GM12878 (cell line): ENCODE measurements around the gene SUB1. TPM values are rescaled to one million over a fixed set of nuclear protein-coding genes. Genes with fewer than 3 reads are reported as not detected.
A peak's percentile ranks its signal among the peaks of the same experiment; 100 is the strongest.

Source experiments
- BCL3 ChIP-seq: IDR thresholded peaks from 2 replicates; pipeline ENCODE4 v1.6.1; 2011; ENCODE audit warnings: borderline replicate concordance, low read depth, mild to moderate bottlenecking, moderate library complexity, low read length; ENCODE audit not compliant: insufficient read depth, poor library complexity, severe bottlenecking
- ETV6 ChIP-seq, 2 experiments: fragments of 450-650 bp in 1 of 2; IDR thresholded peaks in 1 of 2; conservative IDR thresholded peaks in 1 of 2; 2 replicates each; pipeline ENCODE4 v1.6.1; 2014; ENCODE audit warnings: antibody characterized with exemption in 1 of 2, borderline replicate concordance in 1 of 2, low read depth in 1 of 2, mild to moderate bottlenecking in 1 of 2, moderate library complexity in 1 of 2
- FOXK2 ChIP-seq: fragments of 450-650 bp; IDR thresholded peaks from 2 replicates; pipeline ENCODE4 v1.6.1; 2017; ENCODE audit warnings: mild to moderate bottlenecking, moderate library complexity
- GABPA ChIP-seq: IDR thresholded peaks from 2 replicates; pipeline ENCODE4 v1.6.1; 2014; ENCODE audit warnings: antibody characterized with exemption, low read depth, mild to moderate bottlenecking, inconsistent platforms
- HCFC1 ChIP-seq: fragments of 150-350 bp; IDR thresholded peaks from 2 replicates; pipeline ENCODE4 v1.6.1; 2014; ENCODE audit warnings: low read length
- IKZF2 ChIP-seq, 2 experiments: fragments of 450-650 bp; IDR thresholded peaks; 2 replicates each; pipeline ENCODE4 v1.6.1; 2017; ENCODE audit warnings: mild to moderate bottlenecking in 2 of 2, moderate library complexity in 2 of 2
- IRF5 ChIP-seq: fragments of 450-650 bp; IDR thresholded peaks from 2 replicates; pipeline ENCODE4 v1.6.1; 2017; ENCODE audit warnings: borderline replicate concordance
- KAT2A ChIP-seq: conservative IDR thresholded peaks from 2 replicates; pipeline ENCODE4 v1.6.1; 2011; ENCODE audit warnings: low read depth, low read length; ENCODE audit not compliant: control insufficient read depth
- MTA2 ChIP-seq: fragments of 450-650 bp; IDR thresholded peaks from 2 replicates; pipeline ENCODE4 v1.6.1; 2016; ENCODE audit warnings: low read depth, mild to moderate bottlenecking, moderate library complexity
- MYB ChIP-seq: fragments of 150-350 bp; IDR thresholded peaks from 2 replicates; pipeline ENCODE4 v1.6.1; 2014; ENCODE audit warnings: mild to moderate bottlenecking, low read depth, low read length, borderline replicate concordance
- NFYA ChIP-seq: IDR thresholded peaks from 2 replicates; pipeline ENCODE4 v1.6.1; 2011; ENCODE audit warnings: low read depth, mild to moderate bottlenecking, low read length, improper control_type of control experiment, borderline replicate concordance
- NFYB ChIP-seq: IDR thresholded peaks from 2 replicates; pipeline ENCODE4 v1.6.1; 2011; ENCODE audit warnings: low read depth, mild to moderate bottlenecking, low read length, improper control_type of control experiment, moderate library complexity; ENCODE audit not compliant: insufficient read depth
- NR2F1 ChIP-seq: fragments of 450-650 bp; conservative IDR thresholded peaks from 2 replicates; pipeline ENCODE4 v1.6.1; 2017; ENCODE audit warnings: mild to moderate bottlenecking
- RELA ChIP-seq: fragments of 450-650 bp; IDR thresholded peaks from 2 replicates; pipeline ENCODE4 v1.8.0; 2014; ENCODE audit warnings: borderline replicate concordance; ENCODE audit not compliant: partially characterized antibody
- RFX5 ChIP-seq: IDR thresholded peaks from 2 replicates; pipeline ENCODE4 v1.6.1; 2011; ENCODE audit warnings: low read depth, low read length, improper control_type of control experiment
- SMARCA5 ChIP-seq: fragments of 450-650 bp; IDR thresholded peaks from 2 replicates; pipeline ENCODE4 v1.6.1; 2017; ENCODE audit warnings: mild to moderate bottlenecking
- SREBF2 ChIP-seq: IDR thresholded peaks from 2 replicates; pipeline ENCODE4 v1.6.1; 2012; ENCODE audit warnings: mild to moderate bottlenecking, low read length
- SRF ChIP-seq, 2 experiments: IDR thresholded peaks; 2 replicates each; pipeline ENCODE4 v1.6.1; 2011; ENCODE audit warnings: low read depth in 2 of 2, low read length in 2 of 2, mild to moderate bottlenecking in 1 of 2, moderate library complexity in 1 of 2
- TCF12 ChIP-seq: IDR thresholded peaks from 2 replicates; pipeline ENCODE4 v1.6.1; 2011; ENCODE audit warnings: low read depth, mild to moderate bottlenecking, low read length
- TCF7 ChIP-seq: IDR thresholded peaks from 2 replicates; pipeline ENCODE4 v1.6.1; 2014; ENCODE audit warnings: antibody characterized with exemption, borderline replicate concordance
- polyA plus RNA-seq, 11 experiments: library from polyadenylated mRNA; depleted of rRNA in 4 of 11; unstranded in 6 of 11; stranded (reverse) in 5 of 11; fragments of >200 nt; fragmentation: Nextera tagmentation in 4 of 11; fragmentation: Illumina TruSeq in 1 of 11; extraction: Ambion mirVana in 4 of 11; extraction: Trizol in 1 of 11; gene quantifications; 1 replicate in 1 of 11; 2 replicates in 10 of 11; pipeline versions ENCODE4 v1.2.1 to v1.2.3, GENCODE V29; 2011 to 2016; ENCODE audit warnings: inconsistent platforms in 2 of 11, missing spikeins in 2 of 11, low read depth in 1 of 11
- total RNA-seq, 4 experiments: library from RNA; depleted of rRNA in 3 of 4; stranded (reverse); fragments of >200 nt in 3 of 4; fragmentation: Illumina TruSeq in 1 of 4; extraction: Trizol in 1 of 4; gene quantifications; 2 replicates each; pipeline versions ENCODE4 v1.2.1 to v1.2.3, GENCODE V29; 2013 to 2021
- TF ChIP-seq, protein P1 (sequence below): fragments of 450-650 bp; IDR thresholded peaks from 2 replicates; pipeline ENCODE4 v1.6.1; 2018; ENCODE audit warnings: mild to moderate bottlenecking, low read depth, moderate library complexity; ENCODE audit not compliant: partially characterized antibody
- TF ChIP-seq, protein P2 (sequence below): fragments of 450-650 bp; IDR thresholded peaks from 2 replicates; pipeline ENCODE4 v1.6.1; 2016; ENCODE audit warnings: mild to moderate bottlenecking
- TF ChIP-seq, protein P3 (sequence below): IDR thresholded peaks from 2 replicates; pipeline ENCODE4 v1.6.1; 2011; ENCODE audit warnings: low read depth, low read length, improper control_type of control experiment, borderline replicate concordance

SUB1 gene
- total and polyA plus RNA-seq, 10 of the 15 experiments (the other 5 are each of a cell fraction or from before 2014, with no cell fraction given) = 468 to 2,785 (median 1,145) TPM

DNA sequence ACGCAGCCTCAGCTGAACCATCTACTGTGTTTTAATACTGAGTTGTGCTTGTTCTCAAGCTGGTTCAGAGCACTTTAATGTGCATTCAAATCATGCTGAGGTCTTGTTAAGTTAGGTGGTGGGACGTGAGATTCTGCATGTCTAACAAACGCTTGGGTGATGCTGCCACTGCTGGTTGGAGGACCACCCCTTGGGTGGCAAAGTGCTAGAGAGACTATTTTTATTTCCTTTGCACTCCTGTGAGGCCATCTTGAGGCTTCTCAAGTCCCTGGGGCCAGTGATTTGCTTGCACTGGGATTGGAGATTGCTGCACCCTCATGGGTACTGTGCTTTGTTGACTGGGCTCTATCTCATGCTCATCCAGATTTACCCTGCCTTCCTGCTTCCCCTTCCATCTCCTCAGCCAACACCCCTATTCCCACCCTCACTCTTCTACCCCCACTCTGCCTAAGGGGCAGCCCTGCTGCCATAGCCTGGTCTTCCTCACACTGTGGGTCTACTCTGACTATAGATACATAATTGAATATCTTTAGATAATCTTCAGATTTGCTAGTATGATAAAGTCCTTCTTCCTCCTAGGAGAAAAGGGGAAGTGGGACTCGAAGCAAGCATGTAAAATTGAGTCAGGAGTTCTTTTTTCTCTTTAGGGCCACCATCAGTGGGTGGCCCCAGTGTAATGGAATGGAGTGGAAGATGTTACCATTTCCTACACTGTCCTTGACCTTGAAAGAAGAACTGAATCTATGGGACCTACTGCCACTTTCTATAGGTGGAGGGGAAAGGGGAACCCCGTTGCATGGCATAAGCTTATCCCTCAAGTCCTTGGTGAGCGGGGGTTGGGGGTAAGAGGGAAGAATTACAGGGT, 45.1 kb upstream of the SUB1 start (continued):
- TF ChIP-seq NR2F1 (0 out of 2 replicates have a peak, but pooled peaks have one; percentile 20), RFX5 (no peak), TCF12 (no peak), ETV6 (conservative IDR thresholded peaks at IDR 0.05 in 1 of 2, IDR thresholded peaks at IDR 0.05 in 1 of 2; ENCODE audit: borderline replicate concordance in 1 of 2, low read depth in 1 of 2) (peak in 1 of 2 experiments; percentile 72; a peak in 1 of 4 replicates), SMARCA5 (no peak), FOXK2 (no peak), GABPA (no peak), BCL3 (no peak), TCF7 (no peak), SRF (IDR thresholded peaks at IDR 0.05; ENCODE audit: low read depth in 2 of 2, low read length in 2 of 2) (no peak), SREBF2 (no peak), NFYB (no peak), MYB (no peak), HCFC1 (no peak), KAT2A (no peak), IRF5 (no peak), IKZF2 (IDR thresholded peaks at IDR 0.05) (peak; percentile 90), RELA (no peak), MTA2 (peak; percentile 56), NFYA (no peak)
- TF ChIP-seq, protein P1, sequence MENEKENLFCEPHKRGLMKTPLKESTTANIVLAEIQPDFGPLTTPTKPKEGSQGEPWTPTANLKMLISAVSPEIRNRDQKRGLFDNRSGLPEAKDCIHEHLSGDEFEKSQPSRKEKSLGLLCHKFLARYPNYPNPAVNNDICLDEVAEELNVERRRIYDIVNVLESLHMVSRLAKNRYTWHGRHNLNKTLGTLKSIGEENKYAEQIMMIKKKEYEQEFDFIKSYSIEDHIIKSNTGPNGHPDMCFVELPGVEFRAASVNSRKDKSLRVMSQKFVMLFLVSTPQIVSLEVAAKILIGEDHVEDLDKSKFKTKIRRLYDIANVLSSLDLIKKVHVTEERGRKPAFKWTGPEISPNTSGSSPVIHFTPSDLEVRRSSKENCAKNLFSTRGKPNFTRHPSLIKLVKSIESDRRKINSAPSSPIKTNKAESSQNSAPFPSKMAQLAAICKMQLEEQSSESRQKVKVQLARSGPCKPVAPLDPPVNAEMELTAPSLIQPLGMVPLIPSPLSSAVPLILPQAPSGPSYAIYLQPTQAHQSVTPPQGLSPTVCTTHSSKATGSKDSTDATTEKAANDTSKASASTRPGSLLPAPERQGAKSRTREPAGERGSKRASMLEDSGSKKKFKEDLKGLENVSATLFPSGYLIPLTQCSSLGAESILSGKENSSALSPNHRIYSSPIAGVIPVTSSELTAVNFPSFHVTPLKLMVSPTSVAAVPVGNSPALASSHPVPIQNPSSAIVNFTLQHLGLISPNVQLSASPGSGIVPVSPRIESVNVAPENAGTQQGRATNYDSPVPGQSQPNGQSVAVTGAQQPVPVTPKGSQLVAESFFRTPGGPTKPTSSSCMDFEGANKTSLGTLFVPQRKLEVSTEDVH = no peak
- TF ChIP-seq, protein P2, sequence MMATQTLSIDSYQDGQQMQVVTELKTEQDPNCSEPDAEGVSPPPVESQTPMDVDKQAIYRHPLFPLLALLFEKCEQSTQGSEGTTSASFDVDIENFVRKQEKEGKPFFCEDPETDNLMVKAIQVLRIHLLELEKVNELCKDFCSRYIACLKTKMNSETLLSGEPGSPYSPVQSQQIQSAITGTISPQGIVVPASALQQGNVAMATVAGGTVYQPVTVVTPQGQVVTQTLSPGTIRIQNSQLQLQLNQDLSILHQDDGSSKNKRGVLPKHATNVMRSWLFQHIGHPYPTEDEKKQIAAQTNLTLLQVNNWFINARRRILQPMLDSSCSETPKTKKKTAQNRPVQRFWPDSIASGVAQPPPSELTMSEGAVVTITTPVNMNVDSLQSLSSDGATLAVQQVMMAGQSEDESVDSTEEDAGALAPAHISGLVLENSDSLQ = no peak
- TF ChIP-seq, protein P3, sequence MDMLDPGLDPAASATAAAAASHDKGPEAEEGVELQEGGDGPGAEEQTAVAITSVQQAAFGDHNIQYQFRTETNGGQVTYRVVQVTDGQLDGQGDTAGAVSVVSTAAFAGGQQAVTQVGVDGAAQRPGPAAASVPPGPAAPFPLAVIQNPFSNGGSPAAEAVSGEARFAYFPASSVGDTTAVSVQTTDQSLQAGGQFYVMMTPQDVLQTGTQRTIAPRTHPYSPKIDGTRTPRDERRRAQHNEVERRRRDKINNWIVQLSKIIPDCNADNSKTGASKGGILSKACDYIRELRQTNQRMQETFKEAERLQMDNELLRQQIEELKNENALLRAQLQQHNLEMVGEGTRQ = no peak
